ENCODE results near the gene CORO7.

GRCh38 chr16:4328046-4328781 is 88.2 kb downstream of the CORO7 start:
- TF ChIP-seq, protein P1, sequence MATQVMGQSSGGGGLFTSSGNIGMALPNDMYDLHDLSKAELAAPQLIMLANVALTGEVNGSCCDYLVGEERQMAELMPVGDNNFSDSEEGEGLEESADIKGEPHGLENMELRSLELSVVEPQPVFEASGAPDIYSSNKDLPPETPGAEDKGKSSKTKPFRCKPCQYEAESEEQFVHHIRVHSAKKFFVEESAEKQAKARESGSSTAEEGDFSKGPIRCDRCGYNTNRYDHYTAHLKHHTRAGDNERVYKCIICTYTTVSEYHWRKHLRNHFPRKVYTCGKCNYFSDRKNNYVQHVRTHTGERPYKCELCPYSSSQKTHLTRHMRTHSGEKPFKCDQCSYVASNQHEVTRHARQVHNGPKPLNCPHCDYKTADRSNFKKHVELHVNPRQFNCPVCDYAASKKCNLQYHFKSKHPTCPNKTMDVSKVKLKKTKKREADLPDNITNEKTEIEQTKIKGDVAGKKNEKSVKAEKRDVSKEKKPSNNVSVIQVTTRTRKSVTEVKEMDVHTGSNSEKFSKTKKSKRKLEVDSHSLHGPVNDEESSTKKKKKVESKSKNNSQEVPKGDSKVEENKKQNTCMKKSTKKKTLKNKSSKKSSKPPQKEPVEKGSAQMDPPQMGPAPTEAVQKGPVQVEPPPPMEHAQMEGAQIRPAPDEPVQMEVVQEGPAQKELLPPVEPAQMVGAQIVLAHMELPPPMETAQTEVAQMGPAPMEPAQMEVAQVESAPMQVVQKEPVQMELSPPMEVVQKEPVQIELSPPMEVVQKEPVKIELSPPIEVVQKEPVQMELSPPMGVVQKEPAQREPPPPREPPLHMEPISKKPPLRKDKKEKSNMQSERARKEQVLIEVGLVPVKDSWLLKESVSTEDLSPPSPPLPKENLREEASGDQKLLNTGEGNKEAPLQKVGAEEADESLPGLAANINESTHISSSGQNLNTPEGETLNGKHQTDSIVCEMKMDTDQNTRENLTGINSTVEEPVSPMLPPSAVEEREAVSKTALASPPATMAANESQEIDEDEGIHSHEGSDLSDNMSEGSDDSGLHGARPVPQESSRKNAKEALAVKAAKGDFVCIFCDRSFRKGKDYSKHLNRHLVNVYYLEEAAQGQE (IDR thresholded peaks at IDR 0.05) = no peak
- TF ChIP-seq E2F6 (IDR thresholded peaks at IDR 0.05; ENCODE audit: borderline replicate concordance, low read depth) (no peak), RARB (CRISPR knock-in tag; IDR thresholded peaks at IDR 0.05) (no peak)

Measured in A549 (cell line).